ENCODE data around the gene KMO.

KMO gene

GRCh38 chr1:241630005-241630404, 97.8 kb downstream of the KMO start:
- DNase-seq (ENCODE audit: low spot score) = no peak

- no peak for DNase-seq (ENCODE audit: low spot score)
These were observed 98.3 kb downstream of the KMO start for GRCh38 chr1:241630476-241630875.

- DNase-seq (ENCODE audit: low spot score) = no peak
These were observed 98.7 kb downstream of the KMO start for GRCh38 chr1:241630899-241631298.

DNA sequence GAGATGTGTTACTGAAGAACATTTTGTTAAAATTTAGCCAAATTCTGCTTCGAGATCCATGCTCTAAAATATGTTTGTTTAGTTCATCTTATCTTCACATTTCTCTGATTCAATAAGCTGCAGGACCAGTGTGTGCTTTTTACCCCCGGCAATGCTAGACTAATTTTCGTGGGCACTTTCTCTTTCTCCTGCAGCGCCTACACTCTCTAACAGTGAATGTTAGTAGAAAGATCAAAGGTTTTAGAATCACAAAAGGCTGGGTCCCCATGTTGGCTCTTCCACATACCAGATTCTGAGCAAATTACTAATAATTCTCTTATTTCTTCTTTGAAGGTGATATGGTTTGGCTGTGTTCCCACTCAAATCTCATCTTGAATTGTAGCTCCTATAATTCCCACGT, 99.5 kb downstream of the KMO start:
- no peak for DNase-seq (ENCODE audit: low spot score)

DNA sequence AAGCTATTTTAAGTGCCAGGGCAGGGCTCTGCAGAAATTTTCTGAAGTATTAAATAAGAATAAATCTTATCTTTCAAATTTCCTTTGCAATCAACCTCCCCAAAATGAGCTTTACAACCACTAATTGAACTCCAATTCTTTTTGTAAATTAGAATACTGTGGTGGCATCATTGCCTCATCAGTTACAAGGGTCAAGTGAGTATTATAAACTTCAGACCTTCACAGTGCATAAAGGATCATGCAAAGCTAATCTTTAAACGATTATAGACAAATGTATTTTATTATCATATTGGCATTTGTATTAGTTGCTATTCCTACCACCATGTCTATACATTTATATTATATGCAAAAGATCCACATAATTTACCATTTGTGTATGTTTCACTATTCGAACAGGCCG, 100.8 kb downstream of the KMO start:
- DNase-seq (ENCODE audit: low spot score) = no peak

- DNase-seq (ENCODE audit: low spot score) = no peak
These were observed 103.5 kb downstream of the KMO start for GRCh38 chr1:241635556-241636152.

- DNase-seq (ENCODE audit: low spot score) = no peak
These were observed 104.1 kb downstream of the KMO start for GRCh38 chr1:241636291-241636690.

DNA sequence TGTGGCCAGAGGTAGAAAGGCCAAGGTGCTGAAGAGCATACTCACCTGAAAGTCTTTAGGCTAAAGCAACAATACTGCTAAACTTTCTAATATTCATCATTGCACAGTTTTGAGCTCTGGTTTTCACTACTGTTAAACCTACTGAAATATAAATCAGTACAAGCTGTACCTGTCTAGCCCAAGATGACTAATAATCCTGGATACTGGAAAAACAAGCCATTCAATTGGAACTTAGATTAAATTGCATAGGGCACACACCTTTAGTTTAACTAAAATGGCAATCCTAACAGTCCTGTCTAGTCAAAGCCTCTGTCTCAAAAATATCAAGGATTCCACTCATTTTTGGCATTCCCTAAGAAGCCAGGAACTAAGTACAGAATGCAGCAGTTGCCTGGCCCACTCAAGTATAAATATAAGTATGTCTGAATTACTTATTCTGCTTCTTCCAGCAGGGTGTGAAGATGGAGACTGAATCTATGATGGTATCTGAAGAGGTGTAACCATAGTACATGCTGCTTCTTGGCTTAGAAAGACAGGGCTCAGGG, 104.9 kb downstream of the KMO start:
- no peak for DNase-seq (ENCODE audit: low spot score)

- DNase-seq (ENCODE audit: low spot score) = no peak
These were observed 105.4 kb downstream of the KMO start for GRCh38 chr1:241637604-241638003.

GRCh38 chr1:241638099-241638682, 106.0 kb downstream of the KMO start:
- no peak for DNase-seq (ENCODE audit: low spot score)

DNA sequence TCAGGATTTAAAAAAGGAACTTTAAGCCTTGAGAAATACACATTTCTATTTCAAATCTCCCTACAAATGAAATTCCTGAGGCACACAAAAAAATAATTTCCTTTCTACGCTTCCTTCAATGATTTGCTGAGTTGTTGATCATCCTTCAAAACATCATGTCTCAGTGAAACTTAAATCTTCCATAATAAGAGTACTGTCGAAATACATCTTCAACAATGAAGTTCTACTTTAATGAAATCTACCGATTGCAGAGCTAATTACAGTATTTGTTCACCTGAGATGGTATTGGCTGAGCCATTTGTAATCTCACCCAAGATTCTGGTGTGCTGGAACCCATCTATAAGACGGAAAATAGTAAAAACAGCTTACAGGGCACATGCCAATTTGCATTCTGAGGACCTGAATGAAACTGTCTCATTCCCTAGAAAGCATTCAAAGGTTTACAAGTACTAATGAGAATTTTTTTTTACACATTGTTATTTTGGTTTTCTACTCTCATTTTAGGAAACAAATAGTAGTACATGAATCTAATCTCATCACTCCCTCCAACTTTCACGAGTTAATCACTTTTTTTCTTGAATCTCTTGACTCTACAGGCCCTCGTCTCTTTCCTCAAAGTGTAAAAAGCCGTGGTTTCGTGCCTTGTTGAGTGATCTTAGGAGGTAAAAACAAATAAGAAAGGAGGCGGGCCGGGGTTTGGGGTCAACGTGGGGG, 106.9 kb downstream of the KMO start:
- no peak for DNase-seq (ENCODE audit: low spot score)

GRCh38 chr1:241639623-241640148, 107.5 kb downstream of the KMO start:
- peak; percentile 75 for DNase-seq (ENCODE audit: low spot score)

GRCh38 chr1:241640149-241640866, 108.1 kb downstream of the KMO start, which contains the start of the genes CHML and OPN3:
Gene CHML (minus strand): TSS chr1:241640369. CDS start chr1:241635766, 4,603 bp downstream.
Gene OPN3 (minus strand): TSS chr1:241640369. CDS start chr1:241640254, 115 bp downstream.
- DNase-seq (ENCODE audit: low spot score) = peak; percentile 100

GRCh38 chr1:241640867-241641622, 108.9 kb downstream of the KMO start:
- no peak for DNase-seq (ENCODE audit: low spot score)

- DNase-seq (ENCODE audit: low spot score) = no peak
These were observed 109.8 kb downstream of the KMO start for GRCh38 chr1:241641773-241642592.

DNA sequence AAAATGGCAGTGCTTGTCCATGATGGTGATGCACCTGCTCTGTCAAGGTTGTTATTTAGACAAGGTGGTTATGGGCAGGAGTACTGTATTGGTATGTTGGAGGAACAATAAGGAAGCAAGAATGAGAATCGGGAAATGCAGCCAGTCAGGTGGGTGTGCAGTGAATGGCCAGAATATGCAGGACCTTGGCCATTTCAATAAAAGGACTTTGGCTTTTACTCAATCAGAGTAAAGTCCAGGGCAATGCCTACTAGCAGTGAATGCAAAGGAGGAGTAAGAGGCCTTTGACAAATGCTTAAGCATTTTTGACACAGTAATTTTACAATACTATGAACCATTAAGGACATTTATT, 110.4 kb downstream of the KMO start:
- DNase-seq (ENCODE audit: low spot score) = no peak

GRCh38 chr1:241644259-241644658, 112.1 kb downstream of the KMO start:
- no peak for DNase-seq (ENCODE audit: low spot score)

DNA sequence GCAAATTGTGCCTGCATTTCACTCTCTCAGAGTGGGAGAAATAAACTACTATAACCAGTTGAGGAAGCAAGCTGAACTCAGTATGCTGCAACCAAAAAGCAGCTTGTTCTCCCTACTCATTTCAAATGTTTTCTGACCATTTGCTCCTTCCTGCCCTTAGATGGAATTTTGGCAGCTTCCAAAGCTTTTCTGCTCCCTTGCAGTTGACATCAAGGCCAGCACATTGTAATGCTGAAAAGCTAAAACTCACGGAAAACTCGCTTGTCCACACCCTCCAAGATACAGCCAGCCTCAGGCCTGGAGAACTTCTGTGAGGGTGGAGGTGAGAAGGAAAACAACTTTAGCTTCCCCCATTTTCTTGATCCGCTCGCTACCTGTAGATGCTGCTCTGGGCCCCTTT, 113.0 kb downstream of the KMO start:
- DNase-seq (ENCODE audit: low spot score) = no peak
